ENCODE measurements around the gene PODXL2.

- no peak for TF ChIP-seq POLR2A (IDR thresholded peaks at IDR 0.05)
- TF ChIP-seq, protein P1, sequence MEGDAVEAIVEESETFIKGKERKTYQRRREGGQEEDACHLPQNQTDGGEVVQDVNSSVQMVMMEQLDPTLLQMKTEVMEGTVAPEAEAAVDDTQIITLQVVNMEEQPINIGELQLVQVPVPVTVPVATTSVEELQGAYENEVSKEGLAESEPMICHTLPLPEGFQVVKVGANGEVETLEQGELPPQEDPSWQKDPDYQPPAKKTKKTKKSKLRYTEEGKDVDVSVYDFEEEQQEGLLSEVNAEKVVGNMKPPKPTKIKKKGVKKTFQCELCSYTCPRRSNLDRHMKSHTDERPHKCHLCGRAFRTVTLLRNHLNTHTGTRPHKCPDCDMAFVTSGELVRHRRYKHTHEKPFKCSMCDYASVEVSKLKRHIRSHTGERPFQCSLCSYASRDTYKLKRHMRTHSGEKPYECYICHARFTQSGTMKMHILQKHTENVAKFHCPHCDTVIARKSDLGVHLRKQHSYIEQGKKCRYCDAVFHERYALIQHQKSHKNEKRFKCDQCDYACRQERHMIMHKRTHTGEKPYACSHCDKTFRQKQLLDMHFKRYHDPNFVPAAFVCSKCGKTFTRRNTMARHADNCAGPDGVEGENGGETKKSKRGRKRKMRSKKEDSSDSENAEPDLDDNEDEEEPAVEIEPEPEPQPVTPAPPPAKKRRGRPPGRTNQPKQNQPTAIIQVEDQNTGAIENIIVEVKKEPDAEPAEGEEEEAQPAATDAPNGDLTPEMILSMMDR (IDR thresholded peaks at IDR 0.05) = no peak
Observed at GRCh38 chr3:127645371-127646015, 16.5 kb downstream of the PODXL2 start.
